ENCODE measurements around the gene GIT1. TPM values are rescaled to one million over a fixed set of nuclear protein-coding genes. Genes with fewer than 3 reads are reported as not detected.

The GIT1 gene
- total RNA-seq, 6 experiments from 2014 or later = 24.1 to 29.7 (median 28.7) TPM

GRCh38 chr17:29586676-29587469 lies 2.6 kb downstream of the GIT1 start:
- no peak for TF ChIP-seq CTCF (IDR thresholded peaks at IDR 0.05)
- no peaks in the 10 kb centered on the region for H3K9me3 Mint-ChIP-seq
- peaks cover 50% of the 10 kb centered on the region for H3K4me1 Mint-ChIP-seq (ENCODE audit: low read depth)
- H3K27ac Mint-ChIP-seq = peak overlapping the region; percentile 85; the same call in 1 of the 2 replicates
- DNase-seq = no peak
- H3K27me3 Mint-ChIP-seq (ENCODE audit: insufficient read depth) = peaks cover 2% of the 10 kb centered on the region; the same call in 1 of the 2 replicates
- peak overlapping the region; percentile 96; the same call in 1 of the 2 replicates for H3K4me3 Mint-ChIP-seq
- H3K36me3 Mint-ChIP-seq (ENCODE audit: low read depth) = no peaks in the 10 kb centered on the region

GRCh38 chr17:29585080-29585751 lies 4.2 kb downstream of the GIT1 start:
- Mint-ChIP-seq H3K4me1 (ENCODE audit: low read depth) (peaks cover 37% of the 10 kb centered on the region), H3K27me3 (ENCODE audit: insufficient read depth) (no peaks in the 10 kb centered on the region), H3K9me3 (no peaks in the 10 kb centered on the region), H3K36me3 (ENCODE audit: low read depth) (peaks cover 4% of the 10 kb centered on the region), H3K27ac (no peak overlapping the region; the same call in 1 of the 2 replicates), H3K4me3 (no peak overlapping the region)
- no peak for DNase-seq
- TF ChIP-seq CTCF (IDR thresholded peaks at IDR 0.05) = peak; percentile 53

- H3K4me1 Mint-ChIP-seq (ENCODE audit: low read depth) = peaks cover 34% of the 10 kb centered on the region
- no peaks in the 10 kb centered on the region for H3K9me3 Mint-ChIP-seq
- H3K27ac Mint-ChIP-seq = no peak overlapping the region
- TF ChIP-seq CTCF (IDR thresholded peaks at IDR 0.05) = no peak
- peaks cover 5% of the 10 kb centered on the region for H3K36me3 Mint-ChIP-seq (ENCODE audit: low read depth)
- DNase-seq = no peak
- no peaks in the 10 kb centered on the region for H3K27me3 Mint-ChIP-seq (ENCODE audit: insufficient read depth)
- no peak overlapping the region for H3K4me3 Mint-ChIP-seq
These were observed 4.9 kb downstream of the GIT1 start for GRCh38 chr17:29584452-29585079.

GRCh38 chr17:29583324-29584248 lies 5.9 kb downstream of the GIT1 start:
- Mint-ChIP-seq H3K27me3 (ENCODE audit: insufficient read depth) (no peaks in the 10 kb centered on the region), H3K36me3 (ENCODE audit: low read depth) (peaks cover 5% of the 10 kb centered on the region), H3K27ac (no peak overlapping the region; the same call in 1 of the 2 replicates)

More at GRCh38 chr17:29583324-29584248, 5.9 kb downstream of the GIT1 start:
- no peak for DNase-seq
- Mint-ChIP-seq H3K4me1 (ENCODE audit: low read depth) (peaks cover 34% of the 10 kb centered on the region), H3K9me3 (no peaks in the 10 kb centered on the region), H3K4me3 (no peak overlapping the region)
- no peak for TF ChIP-seq CTCF (IDR thresholded peaks at IDR 0.05)
